Measurements from ENCODE around the gene BARHL1.

- TF ChIP-seq POLR2A (IDR thresholded peaks at IDR 0.05), result no peak
- TF ChIP-seq CTCF (IDR thresholded peaks at IDR 0.05), result no peak
- TF ChIP-seq EP300 (IDR thresholded peaks at IDR 0.05), result no peak
Observed at GRCh38 chr9:132556714-132557113, 25.7 kb upstream of the BARHL1 start.
